ENCODE results near the gene RUFY3.

GRCh38 chr4:70841951-70842350, 120.2 kb downstream of the RUFY3 start:
- TF ChIP-seq, protein P1, sequence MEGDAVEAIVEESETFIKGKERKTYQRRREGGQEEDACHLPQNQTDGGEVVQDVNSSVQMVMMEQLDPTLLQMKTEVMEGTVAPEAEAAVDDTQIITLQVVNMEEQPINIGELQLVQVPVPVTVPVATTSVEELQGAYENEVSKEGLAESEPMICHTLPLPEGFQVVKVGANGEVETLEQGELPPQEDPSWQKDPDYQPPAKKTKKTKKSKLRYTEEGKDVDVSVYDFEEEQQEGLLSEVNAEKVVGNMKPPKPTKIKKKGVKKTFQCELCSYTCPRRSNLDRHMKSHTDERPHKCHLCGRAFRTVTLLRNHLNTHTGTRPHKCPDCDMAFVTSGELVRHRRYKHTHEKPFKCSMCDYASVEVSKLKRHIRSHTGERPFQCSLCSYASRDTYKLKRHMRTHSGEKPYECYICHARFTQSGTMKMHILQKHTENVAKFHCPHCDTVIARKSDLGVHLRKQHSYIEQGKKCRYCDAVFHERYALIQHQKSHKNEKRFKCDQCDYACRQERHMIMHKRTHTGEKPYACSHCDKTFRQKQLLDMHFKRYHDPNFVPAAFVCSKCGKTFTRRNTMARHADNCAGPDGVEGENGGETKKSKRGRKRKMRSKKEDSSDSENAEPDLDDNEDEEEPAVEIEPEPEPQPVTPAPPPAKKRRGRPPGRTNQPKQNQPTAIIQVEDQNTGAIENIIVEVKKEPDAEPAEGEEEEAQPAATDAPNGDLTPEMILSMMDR (conservative IDR thresholded peaks at IDR 0.05): no peak
- no peak for TF ChIP-seq ZFX (IDR thresholded peaks at IDR 0.05)
